Measurements from ENCODE around the gene PARD6G. TPM values are rescaled to one million over a fixed set of nuclear protein-coding genes. Genes with fewer than 3 reads are reported as not detected.

PARD6G gene
- total RNA-seq, 4 donors from 2014 or later = 2.5 to 6.6 (median 3.6) TPM

DNA sequence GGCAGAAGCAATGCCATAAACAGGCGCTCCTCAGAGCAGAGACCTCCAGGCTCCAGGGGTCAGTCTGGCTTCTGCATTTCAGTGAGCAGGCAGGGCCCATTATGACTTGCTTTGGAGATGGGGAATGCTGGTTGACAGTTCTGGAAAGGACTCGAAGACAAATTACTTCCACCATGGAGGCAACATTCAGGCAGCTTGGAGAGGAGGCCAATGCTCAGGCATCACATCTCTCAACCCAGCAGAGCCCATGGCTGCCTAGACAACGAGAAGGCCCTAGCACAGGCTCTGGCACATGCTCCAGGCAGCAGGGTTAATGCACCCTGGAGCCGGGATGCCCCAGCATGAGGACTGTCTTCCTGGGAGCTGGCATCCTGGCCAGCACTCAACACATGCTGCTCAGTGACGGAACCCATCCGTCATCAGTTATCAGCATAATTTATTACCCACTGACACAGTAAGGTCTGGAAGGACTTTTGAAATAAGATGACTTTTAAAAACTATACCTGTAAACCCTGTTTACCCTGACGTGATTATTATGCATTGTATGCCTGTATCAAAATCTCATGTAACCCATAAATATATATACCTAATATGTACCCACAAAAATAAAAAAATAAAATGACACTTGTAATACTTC is 85.4 kb downstream of the PARD6G start:
- Histone ChIP-seq H3K9me3 (peaks cover 0 to 4% (median 0%) of the 10 kb centered on the region in 4 donors), H3K4me3 (no peak overlapping the region), H3K36me3 (no peaks in the 10 kb centered on the region), H3K27me3 (no peaks in the 10 kb centered on the region), H3K27ac (no peak overlapping the region), H3K4me1 (peaks cover 0 to 4% (median 0%) of the 10 kb centered on the region in 4 donors)
- DNase-seq = no peak
- no peak for TF ChIP-seq POLR2A (IDR thresholded peaks at IDR 0.05)
- TF ChIP-seq, protein P1, sequence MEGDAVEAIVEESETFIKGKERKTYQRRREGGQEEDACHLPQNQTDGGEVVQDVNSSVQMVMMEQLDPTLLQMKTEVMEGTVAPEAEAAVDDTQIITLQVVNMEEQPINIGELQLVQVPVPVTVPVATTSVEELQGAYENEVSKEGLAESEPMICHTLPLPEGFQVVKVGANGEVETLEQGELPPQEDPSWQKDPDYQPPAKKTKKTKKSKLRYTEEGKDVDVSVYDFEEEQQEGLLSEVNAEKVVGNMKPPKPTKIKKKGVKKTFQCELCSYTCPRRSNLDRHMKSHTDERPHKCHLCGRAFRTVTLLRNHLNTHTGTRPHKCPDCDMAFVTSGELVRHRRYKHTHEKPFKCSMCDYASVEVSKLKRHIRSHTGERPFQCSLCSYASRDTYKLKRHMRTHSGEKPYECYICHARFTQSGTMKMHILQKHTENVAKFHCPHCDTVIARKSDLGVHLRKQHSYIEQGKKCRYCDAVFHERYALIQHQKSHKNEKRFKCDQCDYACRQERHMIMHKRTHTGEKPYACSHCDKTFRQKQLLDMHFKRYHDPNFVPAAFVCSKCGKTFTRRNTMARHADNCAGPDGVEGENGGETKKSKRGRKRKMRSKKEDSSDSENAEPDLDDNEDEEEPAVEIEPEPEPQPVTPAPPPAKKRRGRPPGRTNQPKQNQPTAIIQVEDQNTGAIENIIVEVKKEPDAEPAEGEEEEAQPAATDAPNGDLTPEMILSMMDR (IDR thresholded peaks at IDR 0.05) = no peak

DNA sequence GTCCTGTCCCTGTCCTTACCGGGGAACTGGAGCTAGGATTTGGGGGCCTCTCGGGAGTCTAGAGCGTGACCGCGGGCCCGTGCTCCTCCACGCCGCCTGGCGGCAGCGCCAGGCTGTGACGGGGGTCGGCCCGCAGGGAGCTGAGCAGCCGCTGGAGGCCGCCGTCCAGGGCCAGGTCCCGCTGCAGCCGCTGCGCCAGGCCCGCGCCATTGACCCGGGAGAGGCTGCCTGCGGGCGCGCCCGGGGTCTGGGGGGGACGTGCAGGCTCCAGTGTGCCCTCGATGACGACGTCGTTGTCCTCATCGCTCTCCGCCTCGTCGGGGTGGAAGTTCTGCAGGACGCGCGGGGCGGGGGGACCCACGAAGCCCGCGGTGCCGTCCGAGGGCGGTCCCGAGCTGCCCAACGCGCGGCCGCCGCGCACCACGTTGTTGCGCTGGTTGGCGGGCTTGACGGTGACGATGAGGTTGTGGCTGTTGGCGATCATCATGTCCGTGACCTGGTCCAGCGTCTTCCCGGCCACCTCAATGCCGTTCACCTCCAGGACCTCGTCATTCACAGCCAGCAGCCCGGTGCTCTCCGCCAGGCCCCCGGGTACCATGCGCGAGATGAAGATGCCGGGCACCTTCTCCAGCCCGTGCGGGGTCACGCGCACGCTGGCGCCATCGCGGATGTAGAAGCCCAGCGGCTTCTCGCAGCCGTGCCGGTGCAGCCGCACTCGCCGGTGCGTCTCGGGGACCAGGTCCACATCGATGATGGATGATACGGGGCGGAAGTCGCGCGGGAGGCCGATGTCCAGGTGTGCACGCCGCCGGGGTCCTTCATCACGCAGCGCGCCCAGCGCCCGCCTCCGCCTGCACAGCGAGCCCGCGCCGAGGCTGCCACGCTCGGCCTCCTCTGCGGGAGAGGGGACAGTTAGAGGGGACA is 87.3 kb downstream of the PARD6G start:
- H3K4me1 ChIP-seq = peaks cover 0 to 4% (median 0%) of the 10 kb centered on the region in 4 donors
- peak overlapping the region in 2 of 4 donors; percentile 15 to 24 for H3K4me3 ChIP-seq

DNA sequence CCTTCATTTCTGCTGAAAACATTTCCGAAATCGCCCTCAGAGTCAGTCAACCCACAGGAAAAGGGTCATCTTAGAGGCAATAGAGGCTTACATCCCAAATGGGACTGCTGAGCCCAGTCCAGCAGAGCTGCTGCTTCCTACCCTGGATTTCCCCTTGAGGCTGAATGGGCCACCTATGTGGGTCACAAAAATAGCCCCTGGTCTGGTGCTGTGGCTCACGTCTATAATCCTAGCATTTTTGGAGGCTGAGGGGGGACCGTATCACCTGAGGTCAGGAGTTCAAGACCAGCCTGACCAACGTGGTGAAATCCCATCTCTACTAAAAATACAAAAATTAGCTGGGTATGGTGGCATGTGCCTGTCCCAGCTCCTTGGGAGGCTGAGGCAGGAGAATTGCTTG is 88.9 kb downstream of the PARD6G start:
- H3K4me1 ChIP-seq = peaks cover 0 to 4% (median 0%) of the 10 kb centered on the region in 4 donors
- no peak overlapping the region for H3K27ac ChIP-seq
- H3K27me3 ChIP-seq = no peaks in the 10 kb centered on the region
- DNase-seq = no peak
- H3K36me3 ChIP-seq = no peaks in the 10 kb centered on the region
- H3K9me3 ChIP-seq = no peaks in the 10 kb centered on the region
- H3K4me3 ChIP-seq = no peak overlapping the region
- no peak for TF ChIP-seq POLR2A (IDR thresholded peaks at IDR 0.05)
- TF ChIP-seq, protein P1 (IDR thresholded peaks at IDR 0.05) = no peak

More for the DNA sequence above, 87.3 kb downstream of the PARD6G start:
- H3K27ac ChIP-seq = no peak overlapping the region
- TF ChIP-seq, protein P1 (IDR thresholded peaks at IDR 0.05) = peak in 4 of 6 experiments; percentile 14 to 52 (median 35)
- no peak for TF ChIP-seq POLR2A (IDR thresholded peaks at IDR 0.05)
- no peak for DNase-seq
- H3K27me3 ChIP-seq = no peaks in the 10 kb centered on the region
- H3K9me3 ChIP-seq = peaks cover 0 to 4% (median 0%) of the 10 kb centered on the region in 4 donors
- H3K36me3 ChIP-seq = no peaks in the 10 kb centered on the region

DNA sequence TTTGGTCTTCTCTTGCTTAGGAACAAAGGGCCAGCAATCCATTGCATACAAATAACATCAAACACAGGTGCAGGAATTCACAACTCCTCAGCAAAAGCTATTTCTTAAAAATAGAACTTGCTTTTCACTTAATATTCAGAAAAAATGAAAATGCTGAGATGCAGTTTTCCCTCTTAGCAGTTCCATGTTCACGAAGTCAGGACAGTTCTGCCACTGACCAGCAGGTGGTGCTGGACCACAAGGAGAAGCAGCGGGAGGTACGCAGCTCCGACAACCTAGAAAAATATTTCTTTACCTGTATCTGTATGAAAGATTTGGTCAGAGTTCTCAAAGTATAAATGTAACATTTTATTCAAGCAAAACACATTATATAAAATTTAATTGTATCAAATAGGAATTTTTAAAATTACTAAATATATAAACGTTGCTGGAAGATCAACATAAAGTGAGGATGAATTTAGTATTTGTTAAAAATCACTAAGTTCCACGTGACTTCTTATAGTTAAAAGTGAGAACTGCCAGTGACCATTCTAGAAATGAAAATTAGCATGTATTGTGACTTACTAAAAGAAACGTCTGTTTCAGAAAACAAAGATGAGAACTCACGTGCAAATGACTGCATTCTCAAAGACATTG is 89.5 kb downstream of the PARD6G start:
- Histone ChIP-seq H3K4me1 (peaks cover 0 to 4% (median 0%) of the 10 kb centered on the region in 4 donors), H3K36me3 (no peaks in the 10 kb centered on the region), H3K4me3 (no peak overlapping the region), H3K27ac (no peak overlapping the region), H3K27me3 (no peaks in the 10 kb centered on the region), H3K9me3 (no peaks in the 10 kb centered on the region)
- peak; percentile 76 to 90 (median 82) for DNase-seq
- TF ChIP-seq POLR2A (IDR thresholded peaks at IDR 0.05) = no peak
- TF ChIP-seq, protein P1 (IDR thresholded peaks at IDR 0.05) = peak; percentile 73 to 96 (median 85)

DNA sequence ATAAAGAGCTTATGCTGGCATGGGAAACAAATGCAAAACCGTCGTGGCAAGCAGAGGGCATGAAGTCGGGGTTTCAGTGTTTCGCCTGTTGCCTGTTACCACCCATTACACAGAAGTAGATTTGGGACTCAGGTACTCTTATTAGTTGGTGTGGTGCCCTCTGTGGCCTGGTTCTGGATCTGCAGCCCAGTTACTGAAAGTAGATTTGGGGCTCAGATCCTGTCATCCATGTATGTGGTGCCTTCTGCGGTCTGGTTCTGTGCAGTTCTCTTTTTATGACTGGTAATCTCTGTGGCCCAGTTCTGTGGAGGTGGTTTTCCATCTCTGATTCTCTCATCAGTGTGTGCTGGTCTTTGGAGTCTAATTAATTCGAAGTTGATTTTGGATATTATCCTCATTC is 93.0 kb downstream of the PARD6G start:
- no peaks in the 10 kb centered on the region for H3K36me3 ChIP-seq
- H3K27me3 ChIP-seq = no peaks in the 10 kb centered on the region
- no peak overlapping the region for H3K4me3 ChIP-seq
- H3K27ac ChIP-seq = no peak overlapping the region
- H3K9me3 ChIP-seq = no peaks in the 10 kb centered on the region
- peak in 1 of 3 donors; percentile 34 for DNase-seq
- peaks cover 0 to 4% (median 0%) of the 10 kb centered on the region in 4 donors for H3K4me1 ChIP-seq
- TF ChIP-seq POLR2A (IDR thresholded peaks at IDR 0.05) = no peak
- TF ChIP-seq, protein P1 (IDR thresholded peaks at IDR 0.05) = peak in 5 of 6 experiments; percentile 17 to 48 (median 27)
